ENCODE measurements around the gene TTLL13.

Gene TTLL13

DNA sequence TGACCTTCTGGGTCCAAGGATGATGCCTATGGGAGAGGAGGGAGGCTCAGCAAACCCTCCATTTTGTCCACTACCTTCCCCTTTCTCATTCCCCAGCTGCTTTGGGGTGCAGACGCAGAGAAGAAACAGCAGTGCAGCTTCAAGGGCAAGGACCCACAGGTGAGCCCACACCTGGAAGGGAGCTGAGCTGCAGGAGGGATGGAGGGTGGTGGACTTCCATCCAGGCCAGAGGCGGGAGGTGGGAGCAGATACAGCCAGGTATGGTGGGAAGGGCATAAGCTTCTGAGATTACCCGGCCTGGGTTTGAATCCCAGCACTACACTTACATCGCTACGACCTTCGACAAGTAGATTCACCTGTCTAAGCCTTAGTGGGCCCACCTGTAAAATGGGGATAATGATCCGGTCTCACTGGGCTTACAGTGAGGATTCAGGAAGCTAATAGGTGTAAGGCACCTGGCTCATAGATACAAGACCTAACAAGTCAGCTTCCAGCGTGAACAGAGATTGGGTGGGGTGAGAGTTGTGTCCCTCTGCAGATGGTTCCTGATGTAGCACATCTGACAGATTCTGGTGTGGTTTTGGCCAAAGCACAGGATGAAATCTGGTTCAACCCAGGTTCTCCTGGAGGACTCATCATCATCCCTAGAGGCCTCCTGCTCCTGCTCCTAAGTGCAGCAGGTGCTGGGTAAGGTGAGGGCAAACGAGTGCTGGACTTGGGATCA is 31.5 kb upstream of the TTLL13 start:
- DNase-seq (ENCODE audit: low spot score): no peak

DNA sequence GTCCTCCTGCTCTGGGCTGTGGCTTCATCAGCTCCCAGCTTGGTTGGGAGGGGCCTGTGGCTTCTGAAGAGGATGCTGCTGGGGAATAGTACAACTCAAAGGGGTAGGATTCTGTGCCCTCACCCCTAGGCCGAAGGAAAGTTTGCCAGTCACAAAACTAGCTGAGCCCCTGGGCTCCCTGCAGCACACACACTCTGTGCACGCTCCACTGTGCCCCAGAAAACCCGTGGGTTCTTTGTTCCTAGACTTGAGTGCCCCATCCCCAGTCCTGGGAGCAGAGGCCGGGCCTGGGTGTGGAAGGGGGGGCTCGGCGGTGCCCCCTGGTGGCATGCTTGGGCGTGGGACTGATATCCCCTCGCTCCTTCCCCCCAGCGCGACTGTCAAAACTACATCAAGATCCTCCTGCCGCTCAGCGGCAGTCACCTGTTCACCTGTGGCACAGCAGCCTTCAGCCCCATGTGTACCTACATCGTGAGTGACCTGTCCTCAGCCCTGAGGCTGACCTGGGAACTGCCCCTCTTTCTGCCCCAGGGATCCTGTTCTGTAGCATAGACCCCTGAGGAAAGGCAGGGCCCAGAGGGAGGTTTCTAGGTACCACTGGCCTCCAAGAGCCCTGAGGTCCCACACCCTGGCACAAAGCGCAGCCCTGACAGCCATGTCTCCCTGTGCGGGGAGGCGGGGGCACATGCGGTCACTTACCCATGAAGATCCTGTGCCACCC is 29.8 kb upstream of the TTLL13 start:
- peak; percentile 31 for DNase-seq (ENCODE audit: low spot score)

DNA sequence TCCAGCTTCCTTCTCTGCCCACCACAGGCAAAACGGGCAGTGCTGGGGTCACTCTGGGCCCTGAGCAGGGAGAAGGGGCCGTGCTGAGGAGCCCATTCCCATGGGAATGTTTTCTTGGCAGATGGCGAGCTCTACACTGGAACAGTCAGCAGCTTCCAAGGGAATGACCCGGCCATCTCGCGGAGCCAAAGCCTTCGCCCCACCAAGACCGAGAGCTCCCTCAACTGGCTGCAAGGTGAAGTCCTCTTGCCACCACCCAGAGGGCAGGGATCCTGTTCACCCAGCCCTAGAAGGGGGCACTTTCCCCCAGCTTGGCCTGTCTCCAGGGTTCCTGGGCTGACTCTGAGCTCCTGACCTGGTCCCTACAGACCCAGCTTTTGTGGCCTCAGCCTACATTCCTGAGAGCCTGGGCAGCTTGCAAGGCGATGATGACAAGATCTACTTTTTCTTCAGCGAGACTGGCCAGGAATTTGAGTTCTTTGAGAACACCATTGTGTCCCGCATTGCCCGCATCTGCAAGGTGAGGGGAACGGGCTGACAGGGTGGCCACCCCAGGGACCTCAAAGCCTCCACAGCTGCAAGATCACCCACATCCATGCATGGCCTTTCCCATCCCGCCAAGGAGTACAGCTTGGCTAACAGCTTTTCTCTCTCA is 28.0 kb upstream of the TTLL13 start:
- DNase-seq (ENCODE audit: low spot score): peak; percentile 23

DNA sequence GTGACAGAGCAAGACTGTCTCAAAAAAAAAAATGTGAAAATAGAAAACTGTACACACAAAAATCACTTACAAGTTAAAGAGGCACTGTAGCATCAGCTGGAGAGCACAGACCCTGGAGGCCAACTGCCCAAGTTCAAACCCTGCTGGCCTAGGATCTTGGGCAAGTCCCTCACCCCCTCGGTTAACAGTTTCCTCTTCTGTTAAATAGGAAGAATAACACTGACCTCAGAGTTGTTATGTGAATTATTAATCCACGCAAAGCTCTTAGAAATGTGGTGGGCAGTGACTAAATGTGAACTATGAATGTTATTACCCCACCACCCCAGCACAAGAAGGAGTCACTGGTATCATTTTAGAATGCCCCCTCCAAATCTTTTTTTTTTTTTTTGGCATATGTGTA is 26.8 kb upstream of the TTLL13 start:
- DNase-seq (ENCODE audit: low spot score): no peak

DNA sequence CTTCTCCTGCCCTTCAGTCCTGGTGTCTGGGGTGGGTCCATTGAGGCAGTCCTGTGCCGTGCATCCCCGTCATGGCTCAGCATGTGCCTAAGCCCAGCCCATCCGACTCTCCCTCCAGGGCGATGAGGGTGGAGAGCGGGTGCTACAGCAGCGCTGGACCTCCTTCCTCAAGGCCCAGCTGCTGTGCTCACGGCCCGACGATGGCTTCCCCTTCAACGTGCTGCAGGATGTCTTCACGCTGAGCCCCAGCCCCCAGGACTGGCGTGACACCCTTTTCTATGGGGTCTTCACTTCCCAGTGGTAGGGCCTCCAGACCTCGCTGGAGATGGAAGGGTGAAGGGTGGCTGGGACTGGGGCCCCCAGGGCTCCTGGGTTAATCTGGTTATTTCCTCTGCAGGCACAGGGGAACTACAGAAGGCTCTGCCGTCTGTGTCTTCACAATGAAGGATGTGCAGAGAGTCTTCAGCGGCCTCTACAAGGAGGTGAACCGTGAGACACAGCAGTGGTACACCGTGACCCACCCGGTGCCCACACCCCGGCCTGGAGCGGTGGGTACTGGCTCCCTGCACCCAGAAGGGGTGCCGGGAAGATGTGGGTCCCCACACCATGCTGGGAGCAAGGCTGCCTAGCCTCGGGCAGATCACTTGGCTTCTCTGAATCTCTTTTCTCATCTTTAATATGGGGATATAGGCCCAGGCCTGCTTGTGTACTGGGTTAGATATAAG is 25.8 kb upstream of the TTLL13 start:
- DNase-seq (ENCODE audit: low spot score): no peak

DNA sequence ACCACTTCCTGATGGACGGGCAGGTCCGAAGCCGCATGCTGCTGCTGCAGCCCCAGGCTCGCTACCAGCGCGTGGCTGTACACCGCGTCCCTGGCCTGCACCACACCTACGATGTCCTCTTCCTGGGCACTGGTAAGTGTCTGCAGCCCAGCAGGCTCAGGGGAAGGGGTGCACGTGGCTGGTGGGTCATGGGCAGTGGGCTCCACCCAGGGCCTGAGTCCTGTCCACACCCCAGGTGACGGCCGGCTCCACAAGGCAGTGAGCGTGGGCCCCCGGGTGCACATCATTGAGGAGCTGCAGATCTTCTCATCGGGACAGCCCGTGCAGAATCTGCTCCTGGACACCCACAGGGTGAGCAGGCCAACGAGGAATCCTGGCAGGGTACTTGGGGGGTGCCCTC is 24.3 kb upstream of the TTLL13 start:
- DNase-seq (ENCODE audit: low spot score): no peak

DNA sequence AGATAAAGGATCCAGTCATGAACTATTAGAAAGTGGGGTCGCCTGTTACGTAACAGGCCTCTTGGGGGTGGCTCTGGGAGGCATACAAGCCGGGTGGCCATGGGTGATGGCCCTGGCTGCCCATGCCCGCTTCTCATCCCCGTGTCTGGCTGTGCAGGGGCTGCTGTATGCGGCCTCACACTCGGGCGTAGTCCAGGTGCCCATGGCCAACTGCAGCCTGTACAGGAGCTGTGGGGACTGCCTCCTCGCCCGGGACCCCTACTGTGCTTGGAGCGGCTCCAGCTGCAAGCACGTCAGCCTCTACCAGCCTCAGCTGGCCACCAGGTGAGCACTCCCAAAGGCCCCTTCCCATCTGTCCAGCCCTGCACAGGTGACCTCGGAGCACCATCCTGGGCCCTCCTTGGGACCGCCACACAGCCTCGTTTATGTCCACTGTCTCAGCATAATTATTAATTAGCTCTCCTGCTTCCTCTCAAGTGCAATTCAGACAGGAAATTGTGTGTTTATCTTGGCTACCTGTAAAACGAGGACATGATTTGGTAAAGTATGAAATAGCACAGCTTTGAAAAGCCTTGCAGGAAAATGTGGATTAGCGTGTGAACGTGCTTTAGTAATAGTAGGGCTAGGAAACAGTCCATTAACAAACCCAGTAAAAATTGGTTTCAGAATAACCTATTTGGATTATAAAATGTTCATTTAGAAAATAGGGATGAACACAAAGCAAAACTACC is 23.7 kb upstream of the TTLL13 start:
- no peak for DNase-seq (ENCODE audit: low spot score)

DNA sequence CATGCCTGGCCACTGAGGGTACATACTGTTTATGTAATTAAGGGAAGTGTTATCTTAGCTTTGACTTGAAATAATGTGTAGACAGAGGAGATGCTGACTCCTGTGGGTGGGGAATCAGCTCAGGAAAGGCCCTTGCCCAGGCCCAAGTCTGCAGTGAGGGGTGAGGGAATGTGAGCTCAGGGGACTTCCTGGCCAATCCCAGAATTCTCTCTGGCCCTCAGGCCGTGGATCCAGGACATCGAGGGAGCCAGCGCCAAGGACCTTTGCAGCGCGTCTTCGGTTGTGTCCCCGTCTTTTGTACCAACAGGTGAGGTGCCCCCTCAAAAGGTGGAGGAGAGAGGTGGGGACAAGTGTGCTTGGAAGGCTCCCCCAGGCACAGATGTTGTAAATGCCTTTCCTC is 22.0 kb upstream of the TTLL13 start:
- DNase-seq (ENCODE audit: low spot score): no peak

DNA sequence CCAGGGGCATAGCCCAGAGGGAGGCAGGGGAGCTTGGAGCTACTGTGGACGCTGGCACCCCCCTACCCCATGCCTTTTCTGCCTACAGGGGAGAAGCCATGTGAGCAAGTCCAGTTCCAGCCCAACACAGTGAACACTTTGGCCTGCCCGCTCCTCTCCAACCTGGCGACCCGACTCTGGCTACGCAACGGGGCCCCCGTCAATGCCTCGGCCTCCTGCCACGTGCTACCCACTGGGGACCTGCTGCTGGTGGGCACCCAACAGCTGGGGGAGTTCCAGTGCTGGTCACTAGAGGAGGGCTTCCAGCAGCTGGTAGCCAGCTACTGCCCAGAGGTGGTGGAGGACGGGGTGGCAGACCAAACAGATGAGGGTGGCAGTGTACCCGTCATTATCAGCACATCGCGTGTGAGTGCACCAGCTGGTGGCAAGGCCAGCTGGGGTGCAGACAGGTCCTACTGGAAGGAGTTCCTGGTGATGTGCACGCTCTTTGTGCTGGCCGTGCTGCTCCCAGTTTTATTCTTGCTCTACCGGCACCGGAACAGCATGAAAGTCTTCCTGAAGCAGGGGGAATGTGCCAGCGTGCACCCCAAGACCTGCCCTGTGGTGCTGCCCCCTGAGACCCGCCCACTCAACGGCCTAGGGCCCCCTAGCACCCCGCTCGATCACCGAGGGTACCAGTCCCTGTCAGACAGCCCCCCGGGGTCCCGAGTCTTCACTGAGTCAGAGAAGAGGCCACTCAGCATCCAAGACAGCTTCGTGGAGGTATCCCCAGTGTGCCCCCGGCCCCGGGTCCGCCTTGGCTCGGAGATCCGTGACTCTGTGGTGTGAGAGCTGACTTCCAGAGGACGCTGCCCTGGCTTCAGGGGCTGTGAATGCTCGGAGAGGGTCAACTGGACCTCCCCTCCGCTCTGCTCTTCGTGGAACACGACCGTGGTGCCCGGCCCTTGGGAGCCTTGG is 21.3 kb upstream of the TTLL13 start:
- no peak for DNase-seq (ENCODE audit: low spot score)

DNA sequence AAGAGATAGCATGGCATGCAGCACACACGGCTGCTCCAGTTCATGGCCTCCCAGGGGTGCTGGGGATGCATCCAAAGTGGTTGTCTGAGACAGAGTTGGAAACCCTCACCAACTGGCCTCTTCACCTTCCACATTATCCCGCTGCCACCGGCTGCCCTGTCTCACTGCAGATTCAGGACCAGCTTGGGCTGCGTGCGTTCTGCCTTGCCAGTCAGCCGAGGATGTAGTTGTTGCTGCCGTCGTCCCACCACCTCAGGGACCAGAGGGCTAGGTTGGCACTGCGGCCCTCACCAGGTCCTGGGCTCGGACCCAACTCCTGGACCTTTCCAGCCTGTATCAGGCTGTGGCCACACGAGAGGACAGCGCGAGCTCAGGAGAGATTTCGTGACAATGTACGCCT is 20.4 kb upstream of the TTLL13 start:
- DNase-seq (ENCODE audit: low spot score): no peak

DNA sequence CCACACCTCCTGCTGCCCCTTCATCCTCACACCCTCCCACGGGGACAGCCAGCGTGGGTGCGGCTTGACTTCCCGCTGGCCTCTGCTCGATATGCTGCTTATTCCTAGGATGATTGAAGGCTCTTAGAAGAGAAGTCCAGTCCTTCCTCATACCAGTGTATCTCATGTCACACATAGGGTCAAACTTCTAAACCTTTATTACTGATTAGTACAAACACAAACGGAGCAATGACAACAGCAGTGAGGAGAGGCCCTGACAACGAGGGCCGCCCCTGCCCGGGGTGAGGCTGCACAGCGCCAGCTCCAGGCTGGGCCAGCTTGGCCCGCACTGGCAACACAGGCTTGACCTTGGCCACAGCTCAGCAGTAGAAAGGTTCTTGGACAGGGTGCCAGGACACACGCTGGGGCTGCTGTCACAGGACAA is 19.3 kb upstream of the TTLL13 start:
- DNase-seq (ENCODE audit: low spot score): no peak

DNA sequence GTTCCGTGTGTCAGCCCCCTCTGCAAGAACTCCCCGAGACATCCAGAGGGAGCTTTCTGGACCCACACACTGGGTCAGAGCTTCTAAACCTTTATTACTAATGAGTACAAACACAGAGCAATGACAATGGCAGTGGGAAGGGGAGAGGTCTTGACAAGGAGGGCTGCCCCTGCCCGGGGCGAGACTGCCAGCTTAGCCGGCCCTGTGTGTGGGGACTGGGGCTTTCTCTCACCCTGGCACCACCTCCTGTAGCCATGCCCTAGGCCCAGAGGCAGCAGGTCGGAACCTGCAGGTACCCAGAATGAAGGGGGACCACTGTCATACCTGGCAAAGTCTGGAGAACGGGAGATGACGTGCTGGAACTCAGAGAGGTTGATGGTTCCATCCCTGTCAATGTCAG is 18.7 kb upstream of the TTLL13 start:
- DNase-seq (ENCODE audit: low spot score): no peak

DNA sequence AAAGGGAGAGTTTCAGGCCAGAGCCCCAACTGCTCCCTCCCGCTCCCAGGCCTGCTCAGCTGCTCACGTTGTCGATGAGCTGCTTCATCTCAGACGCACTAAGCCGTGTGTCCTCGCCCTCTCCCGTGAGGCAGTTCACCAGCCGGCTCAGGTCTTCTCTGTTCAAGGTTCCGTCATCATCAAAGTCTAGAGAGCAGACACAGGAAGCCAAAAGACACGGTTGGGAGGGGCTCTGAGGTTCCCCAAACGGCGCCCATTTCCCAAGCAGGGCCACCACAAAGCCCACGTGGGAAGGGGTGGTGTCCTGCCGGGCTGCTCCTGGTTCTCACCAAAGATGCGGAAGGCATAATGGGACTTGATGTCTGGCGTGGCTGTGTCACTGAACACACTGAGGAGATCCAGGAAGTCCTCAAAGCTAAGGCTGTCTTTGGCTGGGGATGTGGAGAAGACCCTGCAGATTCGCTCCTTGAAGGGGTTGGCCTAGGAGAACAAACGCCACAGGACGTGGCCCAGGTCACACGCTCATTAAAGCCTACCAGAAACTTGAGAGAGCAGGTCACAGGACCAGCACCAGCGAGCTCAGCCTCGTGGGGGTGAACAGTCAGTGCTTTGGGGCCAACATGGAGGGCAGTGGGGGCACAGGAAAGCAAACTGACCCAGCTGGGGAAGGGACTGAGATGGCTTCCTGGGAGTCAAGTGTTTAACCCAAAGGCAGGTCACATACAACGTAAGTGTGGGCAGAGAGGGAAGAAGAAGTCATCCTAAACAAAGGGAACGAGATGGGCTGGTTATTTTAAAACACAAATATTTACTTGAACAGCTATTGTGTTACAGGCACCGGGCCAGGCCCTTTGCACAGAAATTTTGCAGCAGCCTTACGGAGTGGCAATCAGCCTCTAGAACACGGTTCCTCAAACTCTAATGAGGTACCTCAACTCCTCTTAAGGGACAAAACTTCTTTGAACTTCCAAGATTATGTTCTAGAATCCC is 18.0 kb upstream of the TTLL13 start:
- peak; percentile 79 for DNase-seq (ENCODE audit: low spot score)

DNA sequence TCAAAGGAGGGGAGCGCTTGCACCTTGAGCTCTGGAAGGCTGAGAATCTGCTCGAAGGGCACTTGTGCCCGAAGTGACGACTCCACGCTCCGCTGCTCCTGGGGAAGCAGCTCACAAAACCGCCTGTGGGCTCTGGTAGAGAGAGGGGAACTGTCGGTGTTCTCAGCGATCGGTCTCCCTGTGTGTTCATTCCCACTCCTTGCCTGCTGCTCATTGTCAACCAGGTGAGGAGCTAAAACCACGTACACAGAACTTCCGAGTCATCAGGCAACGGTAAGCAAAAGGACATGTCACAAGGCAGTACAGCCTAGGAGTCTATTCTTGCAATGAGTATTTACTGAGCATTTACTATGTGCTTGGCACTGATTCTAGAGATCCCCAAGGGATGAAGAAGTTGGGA is 17.2 kb upstream of the TTLL13 start:
- no peak for DNase-seq (ENCODE audit: low spot score)

DNA sequence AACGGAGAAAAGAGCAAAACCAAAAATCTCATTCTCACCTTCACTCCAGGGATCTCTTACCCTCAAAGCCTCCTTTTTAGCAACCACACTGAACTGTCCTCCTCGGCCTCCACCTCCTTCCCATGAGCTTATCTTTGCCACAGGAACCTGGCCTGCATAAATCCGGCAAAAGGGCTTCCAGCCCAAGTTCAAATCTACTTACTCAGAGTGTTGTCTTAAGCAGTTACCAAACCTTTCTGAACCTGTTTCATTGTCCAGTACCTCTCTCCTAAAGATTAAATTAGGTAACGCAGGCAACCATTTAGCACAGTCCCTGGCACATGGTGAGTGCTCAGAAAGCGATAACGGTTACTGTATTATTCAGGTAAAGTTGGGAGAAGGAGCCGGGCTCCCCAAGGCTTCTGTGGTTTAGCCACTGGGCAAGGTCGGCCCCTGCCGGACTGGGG is 16.4 kb upstream of the TTLL13 start:
- DNase-seq (ENCODE audit: low spot score): peak; percentile 11

DNA sequence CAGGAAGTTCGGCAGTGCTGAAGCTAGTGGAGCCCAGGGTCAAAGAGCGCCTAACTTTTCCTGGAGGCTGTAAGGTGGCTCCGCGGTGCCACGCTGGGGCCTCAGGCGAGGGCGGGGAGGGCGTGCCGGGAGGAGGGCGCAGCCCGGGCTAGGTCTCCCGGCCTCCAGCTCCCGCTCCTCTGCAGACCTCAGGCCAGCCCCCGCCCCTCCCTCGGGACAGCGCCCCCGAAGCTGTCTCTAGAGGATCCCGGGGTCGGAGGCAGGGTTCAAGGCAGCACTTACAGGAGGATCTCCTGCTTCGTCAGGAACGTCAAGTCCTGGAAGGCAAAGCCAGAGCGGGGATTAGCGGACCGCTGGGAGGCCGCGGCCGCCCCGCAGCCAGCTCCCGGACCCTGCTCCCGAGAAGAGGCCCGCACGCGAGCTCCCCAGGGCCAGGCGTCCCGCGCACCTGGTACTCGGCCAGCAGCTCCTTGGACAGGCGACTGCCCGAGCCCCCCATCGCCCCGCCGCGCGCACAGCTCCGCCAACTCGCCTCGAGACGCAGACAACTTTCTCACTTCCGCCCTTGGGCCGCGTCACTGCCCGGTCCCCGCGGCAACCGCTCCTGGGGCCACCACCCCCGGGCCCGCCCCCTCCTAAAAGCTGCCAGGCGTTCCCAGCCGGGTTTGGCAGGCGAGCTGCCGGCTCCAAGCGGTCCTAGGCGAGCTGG is 15.8 kb upstream of the TTLL13 start, which contains the start of gene CIB1:
CIB1 (minus strand) TSS at position 555 of the 709 bp plus-strand sequence; CDS start at position 499, 56 bp downstream.
- DNase-seq (ENCODE audit: low spot score): peak; percentile 98

DNA sequence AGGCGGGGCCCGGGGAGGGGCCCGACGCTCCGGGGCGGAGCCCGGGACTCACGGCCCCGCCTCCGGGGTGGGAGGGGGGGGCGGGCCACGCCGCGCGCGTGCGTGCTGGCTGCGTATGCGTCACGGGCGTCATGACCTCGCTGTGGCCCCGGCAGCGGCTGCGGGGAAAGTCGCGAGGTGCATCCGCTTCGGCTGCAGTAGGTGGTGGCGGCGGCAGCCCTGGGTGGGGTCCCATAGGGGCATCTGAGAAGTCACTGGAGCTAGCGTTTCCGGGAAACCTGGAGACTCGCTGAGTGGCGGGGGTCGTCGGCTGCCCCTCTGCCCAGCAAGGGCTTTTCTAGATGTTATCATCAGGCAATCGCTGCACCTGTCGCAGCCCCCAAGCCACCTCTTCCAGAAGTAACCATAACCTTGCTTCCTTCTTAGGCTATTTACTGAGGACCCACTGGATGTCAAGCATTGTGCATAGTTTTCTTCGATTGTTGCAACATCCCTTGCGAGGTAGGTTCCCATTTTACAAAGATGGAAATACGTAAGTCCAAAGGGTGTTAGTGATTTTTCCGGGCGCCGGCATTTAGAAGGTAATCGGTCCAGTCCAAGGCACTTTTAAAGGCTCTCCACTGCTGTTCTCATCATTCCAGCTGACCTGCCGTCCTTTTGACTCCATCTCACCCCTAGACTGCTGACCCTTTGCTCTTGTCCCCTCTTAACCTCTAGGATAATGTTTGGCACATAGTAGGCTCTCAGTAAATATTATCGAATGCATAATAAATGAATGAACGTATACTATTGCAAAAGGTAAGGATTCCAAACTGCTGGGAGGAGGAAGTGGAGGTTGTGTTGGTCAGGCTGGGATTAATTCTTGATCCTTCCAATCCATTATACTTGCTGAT is 15.0 kb upstream of the TTLL13 start, which contains the start of gene GDPGP1:
GDPGP1 (plus strand) TSS at position 114 of the 893 bp plus-strand sequence. CDS start 6,700 bp downstream, outside the sequence.
- no peak for DNase-seq (ENCODE audit: low spot score)

Measured in activated CD4-positive, alpha-beta T cell treated with anti-CD3 and anti-CD28 coated beads, Interleukin-2, Interleukin-4, amounts not matched to agents 100 ng/mL and 50 ng/mL, durations not matched to agents 16 hours and 8 hours (primary cell).